COLO668 (cell line): ENCODE results near the gene ISG20.

Source experiments
- DNase-seq: peaks from one replicate; lab custom pipeline; 2025; ENCODE audit not compliant: unreplicated experiment; lab: John Stamatoyannopoulos, UW

Gene ISG20

GRCh38 chr15:88638626-88639372 is at the start of gene ISG20:
Gene ISG20 (plus strand): TSS chr15:88639016. CDS start chr15:88639367, 351 bp downstream.
- DNase-seq, result peak; percentile 94

GRCh38 chr15:88590759-88591158 is 48.1 kb upstream of the ISG20 start:
- no peak for DNase-seq

GRCh38 chr15:88591384-88591783 is 47.4 kb upstream of the ISG20 start:
- DNase-seq, result no peak

- DNase-seq, result peak; percentile 46
Measured at GRCh38 chr15:88603885-88604284, 34.9 kb upstream of the ISG20 start.

GRCh38 chr15:88604381-88605188 is 34.2 kb upstream of the ISG20 start:
- peak; percentile 70 for DNase-seq

GRCh38 chr15:88605189-88606069 is 33.4 kb upstream of the ISG20 start:
- DNase-seq, result peak; percentile 57

- DNase-seq, result peak; percentile 75
Measured at GRCh38 chr15:88606070-88606794, 32.6 kb upstream of the ISG20 start.

GRCh38 chr15:88607951-88608350 is 30.9 kb upstream of the ISG20 start:
- DNase-seq, result no peak

- no peak for DNase-seq
Measured at GRCh38 chr15:88608607-88609181, 30.1 kb upstream of the ISG20 start.

- no peak for DNase-seq
Measured at GRCh38 chr15:88609344-88610090, 29.3 kb upstream of the ISG20 start.

GRCh38 chr15:88610701-88611231 is 28.1 kb upstream of the ISG20 start:
- no peak for DNase-seq

GRCh38 chr15:88612186-88612796 is 26.5 kb upstream of the ISG20 start:
- DNase-seq, result no peak

GRCh38 chr15:88613074-88613944 is 25.5 kb upstream of the ISG20 start:
- DNase-seq, result no peak

- no peak for DNase-seq
Measured at GRCh38 chr15:88615303-88616107, 23.3 kb upstream of the ISG20 start.

GRCh38 chr15:88616240-88616639 is 22.6 kb upstream of the ISG20 start:
- DNase-seq, result no peak

GRCh38 chr15:88617031-88617722 is 21.6 kb upstream of the ISG20 start:
- no peak for DNase-seq
